Stimulated activated CD4-positive, alpha-beta T cell treated with anti-CD3 and anti-CD28 coated beads, Interleukin-1b, Interleukin-23, amount 100 ng/mL, for 1 hour (primary cell): ENCODE data around the gene GLIPR1L2.
"Not testable (repeated sequence)": the region's sequence is repeated elsewhere in the genome, so short reads cannot be mapped to it uniquely, and the experiment has no call there.

Experiments
- DNase-seq, 2 donors: peaks; one replicate each; pipeline ENCODE4 v3.0.0-alpha.2; 2020; ENCODE audit warnings: low read depth in 2 of 2

Gene GLIPR1L2

DNA sequence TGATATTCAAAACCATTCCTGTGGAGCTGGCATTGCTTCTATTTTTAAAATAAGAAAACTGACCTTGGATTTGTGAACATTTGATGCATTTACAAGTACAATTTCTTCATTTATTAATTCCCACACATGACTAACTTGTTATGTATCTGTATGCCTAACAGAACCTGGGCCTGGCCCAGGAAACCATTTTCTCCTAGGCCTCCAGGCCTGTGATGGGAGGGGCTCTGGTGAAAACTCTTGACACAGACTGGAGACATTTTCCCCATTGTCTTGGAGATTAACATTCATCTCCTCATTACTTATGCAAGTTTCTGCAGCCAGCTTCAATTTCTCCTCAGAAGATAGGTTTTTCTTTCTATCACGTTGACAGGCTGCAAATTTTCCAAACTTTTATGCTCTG lies 42.0 kb downstream of the GLIPR1L2 start:
- no peak for DNase-seq

DNA sequence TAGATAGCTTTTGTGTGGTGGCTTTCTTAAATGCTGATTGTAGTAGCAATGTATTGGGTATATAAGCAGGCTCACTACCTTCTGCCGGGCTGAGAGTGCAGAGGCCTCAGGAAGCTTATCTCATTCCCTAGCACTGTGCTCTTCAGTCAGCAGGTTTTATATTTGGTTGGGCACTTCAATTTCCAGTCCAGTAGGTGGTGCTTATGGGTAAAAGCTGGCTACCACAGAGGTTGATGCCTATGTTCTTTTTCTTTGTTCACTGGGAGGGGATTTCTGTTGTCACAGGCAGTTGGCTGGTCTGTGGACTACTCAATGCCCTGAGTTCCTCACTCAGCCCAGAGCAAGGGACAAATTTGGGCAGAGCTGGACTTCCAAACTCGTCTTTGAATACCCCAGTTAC lies 46.7 kb downstream of the GLIPR1L2 start:
- no peak for DNase-seq

DNA sequence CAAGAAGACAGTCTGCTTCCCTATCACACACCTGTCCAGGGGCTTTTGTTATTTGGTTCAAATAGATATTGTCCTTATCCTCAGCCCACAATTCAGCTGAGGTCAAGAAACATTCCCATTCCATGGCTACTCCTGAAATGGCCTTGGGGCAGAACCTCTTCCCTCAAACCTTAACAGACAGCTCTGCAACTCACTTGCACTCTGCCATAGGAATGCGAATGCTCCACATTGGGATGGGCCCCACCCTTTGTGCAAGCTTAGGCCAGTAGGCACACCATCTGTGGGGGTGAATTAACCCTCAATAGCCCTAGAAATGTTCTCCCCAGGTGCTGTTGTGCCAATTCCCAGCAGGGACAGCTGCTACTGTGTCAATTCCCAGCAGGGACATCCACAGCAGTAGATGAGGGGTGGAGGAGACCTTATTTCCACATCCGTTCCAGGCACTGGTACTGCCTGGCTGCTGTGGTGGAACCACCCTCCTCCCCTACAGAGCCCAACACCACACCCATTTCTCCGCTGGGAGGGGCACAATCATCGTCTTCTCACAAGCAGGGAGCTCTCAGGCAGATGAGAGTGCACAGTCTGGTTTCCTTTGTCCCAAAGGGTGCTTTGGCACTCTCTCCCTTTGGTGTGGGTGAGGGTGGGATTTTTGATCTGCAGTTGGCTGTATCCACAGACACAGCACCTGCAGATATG lies 47.3 kb downstream of the GLIPR1L2 start:
- no peak for DNase-seq

DNA sequence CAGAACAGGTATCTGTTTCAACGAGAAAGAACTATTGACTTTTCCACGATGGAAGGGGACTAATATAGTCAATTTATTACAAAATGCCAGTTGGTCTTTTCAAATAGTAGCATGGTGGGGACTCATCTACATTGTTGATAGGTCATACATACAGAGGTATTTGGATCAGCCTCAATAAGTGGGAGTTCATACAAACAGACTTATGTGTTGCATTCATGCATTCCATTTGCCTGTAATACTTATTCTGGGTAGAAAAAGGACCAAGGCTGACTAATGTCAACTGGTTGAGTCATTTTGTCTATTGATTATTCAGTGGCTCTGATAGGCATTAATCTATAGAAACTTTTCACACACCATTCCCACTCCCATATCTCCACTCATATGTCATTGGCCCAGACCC lies 48.2 kb downstream of the GLIPR1L2 start:
- no peak for DNase-seq

GRCh38 chr12:75439930-75440329 lies 49.0 kb downstream of the GLIPR1L2 start:
- no peak for DNase-seq

GRCh38 chr12:75441687-75442449 lies 51.0 kb downstream of the GLIPR1L2 start:
- not testable (repeated sequence) for DNase-seq

DNA sequence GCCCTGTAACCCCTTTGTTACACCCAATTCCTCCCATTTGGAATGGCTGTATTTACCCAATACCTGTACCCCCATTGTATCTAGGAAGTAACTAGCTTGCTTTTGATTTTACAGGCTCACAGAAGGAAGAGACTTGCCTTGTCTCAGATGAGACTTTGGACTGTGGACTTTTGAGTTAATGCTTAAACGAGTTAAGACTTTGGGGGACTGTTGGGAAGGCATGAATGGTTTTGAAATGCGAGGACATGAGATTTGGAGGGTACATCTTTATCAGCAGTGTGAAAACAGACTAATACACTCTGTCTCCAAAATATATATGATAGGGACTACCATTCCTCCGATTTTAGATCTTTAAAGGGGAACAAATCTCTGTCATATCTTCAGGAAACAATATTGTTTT lies 51.6 kb downstream of the GLIPR1L2 start:
- not testable (repeated sequence) for DNase-seq

GRCh38 chr12:75443709-75444108 lies 52.8 kb downstream of the GLIPR1L2 start:
- DNase-seq: no peak

DNA sequence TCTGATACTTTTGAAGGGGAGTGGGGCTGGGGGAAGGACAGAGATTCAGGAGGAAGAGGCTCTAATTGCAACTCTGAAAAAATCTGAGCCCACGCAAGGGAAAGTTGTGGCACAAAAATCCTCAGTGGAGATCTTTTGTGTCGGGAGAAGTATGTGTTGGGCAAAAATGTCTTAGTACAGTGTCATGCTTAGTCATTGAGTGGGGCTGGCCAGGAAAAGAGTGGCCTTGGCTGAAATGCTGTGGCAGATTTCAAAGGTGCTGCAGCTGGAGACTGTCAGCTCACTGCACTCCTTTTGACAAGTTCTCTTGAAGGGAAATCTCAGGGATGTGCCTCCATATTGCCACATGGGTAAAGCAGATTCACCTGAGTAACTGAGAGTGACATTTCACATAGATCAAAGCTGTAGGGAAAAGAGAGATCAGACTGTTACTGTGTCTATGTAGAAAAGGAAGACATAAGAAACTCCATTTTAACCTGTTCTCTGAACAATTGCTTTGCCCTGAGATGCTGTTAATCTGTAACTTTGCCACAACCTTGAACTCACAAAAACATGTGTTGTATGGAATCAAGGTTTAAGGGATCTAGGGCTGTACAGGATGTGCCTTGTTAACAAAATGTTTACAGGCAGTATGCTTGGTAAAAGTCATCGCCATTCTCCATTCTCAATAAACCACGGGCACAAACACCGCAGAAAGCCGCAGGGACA lies 53.7 kb downstream of the GLIPR1L2 start:
- DNase-seq: no peak

DNA sequence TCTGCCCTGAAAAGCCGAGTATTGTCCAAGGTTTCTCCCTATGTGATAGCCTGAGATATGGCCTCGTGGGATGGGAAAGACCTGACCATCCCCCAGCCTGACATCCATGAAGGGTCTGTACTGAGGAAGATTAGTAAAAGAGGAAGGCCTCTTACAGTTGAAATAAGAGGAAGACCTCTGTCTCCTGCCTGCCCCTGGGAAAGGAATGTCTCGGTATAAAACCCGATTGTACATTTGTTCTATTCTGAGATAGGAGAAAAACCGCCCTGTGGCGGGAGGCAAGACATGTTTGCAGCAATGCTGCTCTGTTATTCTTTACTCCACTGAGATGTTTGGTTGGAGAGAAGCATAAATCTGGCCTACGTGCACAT lies 54.2 kb downstream of the GLIPR1L2 start:
- not testable (repeated sequence) for DNase-seq

DNA sequence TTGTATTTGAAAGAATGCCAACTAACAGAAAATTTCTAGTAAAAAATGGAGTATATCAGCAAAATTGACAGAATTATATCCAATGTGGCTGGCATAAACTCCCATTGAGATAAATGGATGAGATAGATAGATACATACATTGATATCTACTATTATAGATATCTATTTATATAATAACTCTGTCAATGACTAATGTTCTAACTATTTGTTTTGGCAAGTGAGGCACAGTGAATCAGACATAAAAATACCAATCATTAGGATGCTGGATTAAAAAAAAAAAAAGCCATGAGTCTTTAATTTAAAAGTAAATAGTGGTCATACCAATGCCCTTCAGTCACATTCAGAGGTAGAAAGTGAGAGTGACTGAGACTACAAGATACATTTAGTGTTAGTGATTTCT lies 56.0 kb downstream of the GLIPR1L2 start:
- DNase-seq: no peak

DNA sequence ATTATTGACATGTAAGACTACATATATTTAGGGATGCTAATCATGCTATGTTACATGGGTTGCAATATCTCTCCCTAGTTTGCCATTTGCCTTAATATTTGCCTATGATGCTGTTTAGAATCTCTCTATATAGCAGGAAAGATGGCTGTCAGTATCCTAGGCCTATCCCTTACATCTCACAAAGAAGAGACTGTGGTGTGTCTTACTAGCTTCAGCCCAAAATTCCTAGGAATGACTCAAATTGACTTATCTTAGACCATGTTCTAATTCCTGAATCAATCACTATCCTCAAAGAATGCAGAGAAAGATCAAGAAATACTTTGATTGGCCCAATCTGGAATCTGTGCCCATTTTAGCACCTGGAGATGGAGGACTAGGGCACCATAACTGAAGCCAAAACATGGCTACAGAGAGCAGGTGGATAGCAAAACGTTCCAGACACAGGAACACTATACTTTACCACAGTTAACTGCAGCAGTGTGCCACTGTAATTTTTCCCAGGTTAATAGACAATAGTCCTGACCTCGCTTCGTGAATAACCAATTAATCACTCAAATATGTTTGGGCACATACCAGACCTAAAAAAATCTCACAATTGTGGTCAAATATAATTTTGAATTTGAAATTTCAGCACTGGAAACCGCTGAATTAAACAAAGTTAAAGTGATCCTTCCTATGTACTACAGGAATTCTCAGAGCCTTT lies 57.0 kb downstream of the GLIPR1L2 start:
- DNase-seq: no peak

- DNase-seq: no peak
These were observed 61.9 kb downstream of the GLIPR1L2 start for GRCh38 chr12:75452675-75453330.

GRCh38 chr12:75455839-75456238 lies 65.0 kb downstream of the GLIPR1L2 start:
- no peak for DNase-seq

GRCh38 chr12:75457191-75457590 lies 66.3 kb downstream of the GLIPR1L2 start:
- no peak for DNase-seq

DNA sequence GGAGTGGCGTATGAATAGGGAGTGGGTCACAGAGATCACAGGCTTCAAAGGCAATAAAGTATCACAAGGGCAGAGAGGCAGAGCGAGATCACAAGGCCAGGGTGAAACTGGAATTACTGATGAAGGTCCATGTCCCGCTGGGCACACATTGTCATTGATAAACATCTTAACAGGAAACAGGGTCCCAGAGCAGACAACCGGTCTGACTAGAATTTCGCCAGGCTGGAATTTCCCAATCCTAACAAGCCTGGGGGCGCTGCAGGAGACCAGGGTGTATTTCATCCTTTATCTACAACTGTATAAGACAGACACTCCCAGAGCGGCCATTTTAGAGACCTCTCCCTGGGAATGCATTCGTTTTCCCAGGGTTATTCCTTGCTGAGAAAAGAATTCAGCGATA lies 67.0 kb downstream of the GLIPR1L2 start:
- not testable (repeated sequence) for DNase-seq

- no peak for DNase-seq
These were observed 68.9 kb downstream of the GLIPR1L2 start for GRCh38 chr12:75459755-75460154.

DNA sequence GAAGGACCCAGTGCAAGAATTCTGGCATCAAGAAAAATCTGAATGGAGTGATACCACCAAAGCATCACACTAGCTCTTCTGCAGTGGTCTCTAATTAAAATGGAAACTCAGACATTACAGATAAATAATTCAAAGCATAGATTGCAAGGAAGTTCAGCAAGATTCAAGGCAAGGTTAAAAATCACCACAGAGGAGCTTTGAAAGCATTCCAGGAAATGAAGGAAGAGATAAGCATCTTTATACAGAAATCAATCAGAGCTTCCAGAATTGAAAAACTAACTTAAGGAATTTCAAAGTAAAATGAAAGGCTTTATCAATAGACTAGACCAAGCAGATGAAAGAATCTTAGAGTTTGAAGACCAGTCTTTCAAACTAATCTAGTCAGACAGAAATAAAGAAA lies 69.3 kb downstream of the GLIPR1L2 start:
- DNase-seq: no peak

DNA sequence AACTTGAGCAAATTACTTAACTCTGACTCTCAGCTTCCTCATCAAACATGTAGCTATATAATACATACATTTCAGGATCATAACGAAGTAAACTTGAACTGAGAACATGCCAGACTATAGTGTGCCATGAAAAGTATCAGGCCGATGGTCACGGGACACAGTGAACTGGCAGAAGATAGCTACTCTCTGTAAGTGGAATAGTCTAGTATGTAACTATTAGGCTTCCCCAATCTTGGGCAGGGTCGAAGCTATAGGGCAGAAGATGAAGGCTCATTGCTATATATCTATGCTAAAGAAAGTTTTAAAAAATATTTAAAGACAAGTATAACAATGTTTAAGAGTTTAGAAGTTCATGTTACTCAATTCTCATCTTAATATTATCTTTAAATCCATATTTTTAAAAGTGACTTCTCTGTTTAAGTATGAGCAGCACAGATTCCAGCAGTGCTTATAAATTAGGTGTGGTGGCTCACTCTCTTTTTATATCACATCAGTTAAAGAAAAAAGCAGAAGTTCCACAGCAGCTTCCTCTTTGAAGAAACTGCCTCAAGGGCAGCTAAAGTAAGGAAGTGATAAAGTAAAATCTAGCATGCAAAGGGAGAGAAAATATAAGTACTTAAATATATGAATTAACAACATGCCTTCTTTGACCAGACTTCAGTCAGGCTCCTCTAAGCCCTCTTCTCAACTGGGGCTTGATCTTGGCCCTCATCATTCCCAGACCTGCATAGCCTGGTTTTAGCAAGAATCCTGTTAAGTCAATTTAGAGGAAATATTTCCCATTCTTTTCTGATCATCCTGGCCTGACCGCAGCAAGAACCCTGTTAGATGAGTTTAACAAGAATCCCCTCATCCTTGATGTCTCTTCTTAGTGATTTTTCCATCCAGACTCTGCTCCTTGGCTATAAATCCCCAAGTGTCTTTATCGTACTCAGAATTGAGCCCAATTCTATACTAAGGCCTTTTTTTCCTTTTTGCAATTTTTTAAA lies 81.3 kb downstream of the GLIPR1L2 start:
- no peak for DNase-seq

- DNase-seq: no peak
These were observed 83.2 kb downstream of the GLIPR1L2 start for GRCh38 chr12:75474116-75474515.
